ENCODE measurements around the gene CCDC47. TPM values are rescaled to one million over a fixed set of nuclear protein-coding genes. Genes with fewer than 3 reads are reported as not detected.

The CCDC47 gene
- total and polyA plus RNA-seq, 2 of the 4 experiments (the other 2 are of a cell fraction): 45.7 to 62.0 TPM

- in situ Hi-C loops (cut with MboI; ENCODE audit: low sequenced_read_pairs) (no loop called here), intact Hi-C loops (cut with micrococcal nuclease) (no loop called here), dilution Hi-C loops (cut with HindIII; ENCODE audit: low sequenced_read_pairs, unreplicated experiment) (no loop called here)
- Histone ChIP-seq H3K9me1 (ENCODE audit: insufficient read depth, low read length) (peaks cover 4% of the 10 kb centered on the region; the same call in 1 of the 2 replicates), H3K56ac (ENCODE audit: extremely low read depth, insufficient read depth, low read length) (no peak overlapping the region), H4K8ac (ENCODE audit: low read depth in 2 of 2, low read length in 2 of 2) (no peak overlapping the region), H2BK20ac (ENCODE audit: low read depth, low read length) (no peak overlapping the region), H3K9me3 (ENCODE audit: control insufficient read depth, insufficient read depth, low read length) (no peaks in the 10 kb centered on the region), H3K23ac (ENCODE audit: low read depth, low read length) (no peak overlapping the region), H3K4me2 (ENCODE audit: low read depth, low read length) (no peak overlapping the region), H3K27ac (ENCODE audit: insufficient read depth, low read length) (no peak overlapping the region), H3K14ac (replicated peaks; ENCODE audit: low read depth, low read length) (no peak overlapping the region), H2BK5ac (ENCODE audit: low read depth, low read length, poor library complexity, severe bottlenecking) (no peak overlapping the region), H2AFZ (replicated peaks; ENCODE audit: low read length, poor library complexity) (no peak overlapping the region), H3K27me3 (ENCODE audit: control insufficient read depth, insufficient read depth, low read length) (no peaks in the 10 kb centered on the region), H3K4ac (ENCODE audit: low read depth, low read length) (no peak overlapping the region), H2AK9ac (replicated peaks; ENCODE audit: low read depth, low read length, poor library complexity) (peak overlapping the region; percentile 9), H2BK15ac (ENCODE audit: low read depth, low read length) (no peak overlapping the region), H3K4me1 (ENCODE audit: control insufficient read depth, insufficient read depth, low read length) (no peaks in the 10 kb centered on the region), H3K79me1 (ENCODE audit: low read depth in 1 of 2, low read length in 2 of 2) (peaks cover 0 to 11% of the 10 kb centered on the region in 2 experiments; a peak in 2 of 4 replicates), H3K9ac (ENCODE audit: low read depth, low read length) (no peak overlapping the region), H3K36me3 (ENCODE audit: control insufficient read depth, insufficient read depth, low read length) (peaks cover 54% of the 10 kb centered on the region), H3K4me3 (ENCODE audit: insufficient read depth, low read depth, low read length) (no peak overlapping the region), H4K20me1 (ENCODE audit: insufficient read depth, low read length) (no peaks in the 10 kb centered on the region; the same call in 1 of the 2 replicates), H4K91ac (ENCODE audit: insufficient read depth, low read depth, low read length) (no peak overlapping the region), H4K5ac (ENCODE audit: low read depth, low read length) (no peak overlapping the region), H2AK5ac (ENCODE audit: low read depth, low read length) (no peak overlapping the region), H3K18ac (ENCODE audit: low read depth, low read length) (no peak overlapping the region), H2BK120ac (ENCODE audit: low read depth, low read length) (no peak overlapping the region)
- DNase-seq (no peak), ATAC-seq (ENCODE audit: low read depth) (no peak)
- no CpG with 5 or more reads among the region's 11 CpGs for WGBS, 2 experiments (ENCODE audit: extremely low coverage in 2 of 2, insufficient read length in 1 of 2)
- ChIA-PET CTCF (no interaction called here), POLR2A (ENCODE audit: unreplicated experiment) (no interaction called here)
- BruUV-seq (replicated peaks): no TSS peak
- TF ChIP-seq MXI1 (IDR thresholded peaks at IDR 0.05; ENCODE audit: borderline replicate concordance, low read depth, low read length) (no peak), RCOR1 (IDR thresholded peaks at IDR 0.05; ENCODE audit: insufficient replicate concordance, low read length) (no peak), SMC3 (IDR thresholded peaks at IDR 0.05; ENCODE audit: low read depth, low read length) (no peak), FOS (IDR thresholded peaks at IDR 0.05; ENCODE audit: low read depth, low read length) (no peak), CEBPB (IDR thresholded peaks at IDR 0.05; ENCODE audit: low read depth, low read length) (no peak), BHLHE40 (IDR thresholded peaks at IDR 0.05; ENCODE audit: low read depth, low read length) (no peak), NFE2L2 (IDR thresholded peaks at IDR 0.05; ENCODE audit: low read depth, low read length) (no peak), CHD1 (IDR thresholded peaks at IDR 0.05; ENCODE audit: low read depth, low read length) (no peak), CTCF (conservative IDR thresholded peaks at IDR 0.05; ENCODE audit: low read depth, low read length) (no peak), USF2 (IDR thresholded peaks at IDR 0.05; ENCODE audit: low read depth, low read length) (no peak), ELK1 (IDR thresholded peaks at IDR 0.05; ENCODE audit: borderline replicate concordance, low read depth, low read length) (no peak), MAZ (IDR thresholded peaks at IDR 0.05; ENCODE audit: borderline replicate concordance, low read depth, low read length) (no peak), POLR2A (IDR thresholded peaks at IDR 0.05; ENCODE audit: low read depth, low read length) (no peak), MAFK (IDR thresholded peaks at IDR 0.05; ENCODE audit: low read depth, low read length) (no peak), RFX5 (IDR thresholded peaks at IDR 0.05; ENCODE audit: low read depth, low read length) (no peak), RAD21 (IDR thresholded peaks at IDR 0.05; ENCODE audit: low read length) (no peak)
Observed at GRCh38 chr17:63707151-63707550, 66.2 kb downstream of the CCDC47 start.
